ENCODE results near the gene MCCC2.

The MCCC2 gene

GRCh38 chr5:71697967-71698366, 110.8 kb downstream of the MCCC2 start:
- TF ChIP-seq CTCF (IDR thresholded peaks at IDR 0.05; ENCODE audit: low read depth, low read length) = peak; percentile 47

GRCh38 chr5:71699233-71699632, 112.1 kb downstream of the MCCC2 start:
- DNase-seq (ENCODE audit: extremely low read depth, low read depth) = no peak
- TF ChIP-seq CTCF (IDR thresholded peaks at IDR 0.05; ENCODE audit: low read depth, low read length) = no peak

More at GRCh38 chr5:71697967-71698366, 110.8 kb downstream of the MCCC2 start:
- no peak for DNase-seq (ENCODE audit: extremely low read depth, low read depth)

GRCh38 chr5:71699751-71700150, 112.6 kb downstream of the MCCC2 start:
- no peak for DNase-seq (ENCODE audit: extremely low read depth, low read depth)
- TF ChIP-seq CTCF (IDR thresholded peaks at IDR 0.05; ENCODE audit: low read depth, low read length) = no peak

GRCh38 chr5:71700803-71701202, 113.7 kb downstream of the MCCC2 start:
- no peak for TF ChIP-seq CTCF (IDR thresholded peaks at IDR 0.05; ENCODE audit: low read depth, low read length)
- DNase-seq (ENCODE audit: extremely low read depth, low read depth) = no peak

DNA sequence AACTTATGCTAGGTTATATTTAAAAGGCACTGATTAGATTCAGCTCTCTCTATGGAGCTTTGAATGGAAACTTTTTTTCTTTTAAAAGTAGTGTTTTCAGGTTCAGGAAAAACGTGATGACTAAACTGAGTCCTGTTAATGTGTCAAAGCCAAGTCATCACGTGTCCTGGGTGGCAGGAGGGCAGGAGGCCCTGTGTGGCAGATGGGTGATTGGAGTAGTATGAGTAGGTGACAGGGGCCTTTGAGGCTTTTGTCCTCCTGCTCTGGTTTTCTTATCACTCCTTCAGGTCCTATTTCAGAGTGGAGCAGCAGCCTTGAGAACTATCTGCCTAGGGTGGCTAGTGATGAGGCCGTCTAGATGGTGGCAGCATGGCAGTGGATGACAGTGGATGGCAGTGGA, 114.3 kb downstream of the MCCC2 start:
- TF ChIP-seq CTCF (IDR thresholded peaks at IDR 0.05; ENCODE audit: low read depth, low read length) = no peak

GRCh38 chr5:71703941-71704340, 116.8 kb downstream of the MCCC2 start:
- TF ChIP-seq CTCF (IDR thresholded peaks at IDR 0.05; ENCODE audit: low read depth, low read length) = no peak
- DNase-seq (ENCODE audit: extremely low read depth, low read depth) = no peak

More for the DNA sequence above, 114.3 kb downstream of the MCCC2 start:
- no peak for DNase-seq (ENCODE audit: extremely low read depth, low read depth)

DNA sequence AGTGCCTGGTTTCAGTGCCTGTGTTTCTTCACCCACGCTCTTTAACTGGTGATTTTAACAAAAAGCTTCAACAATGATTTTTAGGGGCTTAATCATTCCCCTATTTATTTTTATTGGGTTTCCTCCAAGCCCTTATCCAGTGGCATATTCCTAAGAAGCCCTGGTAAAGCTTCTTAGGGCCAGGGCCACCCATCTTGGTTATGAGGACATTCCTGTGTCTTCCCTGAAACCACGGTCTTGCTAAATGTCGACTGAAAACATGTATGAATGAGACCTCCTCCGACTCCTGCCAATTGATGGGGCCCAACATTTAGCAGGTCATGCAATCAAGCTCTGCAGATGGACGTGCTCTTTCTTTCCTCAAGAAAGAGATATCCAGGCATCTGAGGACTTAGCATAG, 118.3 kb downstream of the MCCC2 start:
- no peak for DNase-seq (ENCODE audit: extremely low read depth, low read depth)
- TF ChIP-seq CTCF (IDR thresholded peaks at IDR 0.05; ENCODE audit: low read depth, low read length) = no peak

Data from AG09319 (cell line).